HepG2 (cell line): Measurements from ENCODE around the gene CCT7. TPM values are rescaled to one million over a fixed set of nuclear protein-coding genes. Genes with fewer than 3 reads are reported as not detected.

Source experiments
- ATAC-seq: fragments of 200-7000 bp; cut with Tn5 transposase; 3 replicates; pipeline ENCODE4 v1.9.1; 2020; ENCODE audit warnings: mild to moderate bottlenecking, moderate library complexity
- Bru-seq: library from RNA; stranded (reverse); fragments of 400-500 nt; gene quantifications from one replicate; lab custom pipeline; 2021; lab: Mats Ljungman, UMichigan
- BruChase-seq, 2 experiments: library from RNA; stranded (reverse); fragments of 400-500 nt; gene quantifications; one replicate each; lab custom pipeline; 2021; lab: Mats Ljungman, UMichigan
- BruUV-seq: library from RNA; stranded (reverse); fragments of 400-500 nt; replicated peaks from 2 replicates; lab custom pipeline; 2021; lab: Mats Ljungman, UMichigan
- CTCF ChIA-PET: fragments of 300-600 bp; formaldehyde crosslinking; extraction: SDS; loops from one replicate; lab custom pipeline; 2021; ENCODE audit warnings: low total read pairs, inconsistent platforms, low intra/inter-chr PET ratio; lab: Yijun Ruan, JAX
- POLR2A ChIA-PET: fragments of 350-600 bp; sonication (Branson Sonifier 250); formaldehyde crosslinking; loops from one replicate; lab custom pipeline; 2020; ENCODE audit warnings: antibody characterized with exemption, inconsistent platforms; lab: Yijun Ruan, JAX
- DNase-seq: peaks from one replicate; pipeline ENCODE4 v3.0.0-alpha.2; 2015; ENCODE audit warnings: low spot score
- FAIRE-seq: peaks from 3 replicates; lab custom pipeline; 2011; peaks lifted over from hg19 to GRCh38; lab: Jason Lieb, UNC
- H2AFZ ChIP-seq: one replicate; pipeline ENCODE4 v1.6.1; 2011; ENCODE audit warnings: low read length, inconsistent platforms
- H3K27ac ChIP-seq: fragments of 300-600 bp; 3 replicates; pipeline ENCODE4 v1.8.0; 2011; ENCODE audit warnings: mixed run types, mild to moderate bottlenecking, mixed read lengths, low read length, inconsistent platforms; ENCODE audit not compliant: insufficient read depth; ENCODE audit errors: extremely low read length
- H3K27me3 ChIP-seq, 2 experiments: fragments of 200-600 bp in 1 of 2; 2 replicates in 1 of 2; 3 replicates in 1 of 2; pipeline versions ENCODE4 v1.6.0 to v1.8.0; 2011; ENCODE audit warnings: low read length in 2 of 2, mild to moderate bottlenecking in 2 of 2, moderate library complexity in 2 of 2, inconsistent platforms in 1 of 2; ENCODE audit not compliant: insufficient read depth in 2 of 2, control insufficient read depth in 1 of 2
- H3K36me3 ChIP-seq, 2 experiments: fragments of 200-600 bp in 1 of 2; replicated peaks in 1 of 2; 2 replicates in 1 of 2; 3 replicates in 1 of 2; pipeline versions ENCODE4 v1.5.1 to v1.8.0; 2011; ENCODE audit warnings: low read length in 2 of 2, inconsistent platforms in 1 of 2; ENCODE audit not compliant: insufficient read depth in 2 of 2, control insufficient read depth in 1 of 2
- H3K4me1 ChIP-seq: 2 replicates; pipeline ENCODE4 v1.5.1; 2012; ENCODE audit warnings: low read length, inconsistent platforms; ENCODE audit not compliant: insufficient read depth
- H3K4me2 ChIP-seq: 2 replicates; pipeline ENCODE4 v1.6.0; 2011; ENCODE audit warnings: low read depth, low read length, inconsistent platforms
- H3K4me3 ChIP-seq, 3 experiments: fragments of 200-600 bp in 1 of 3; sonication (generic), shearing (Covaris generic) in 1 of 3; replicated peaks in 1 of 3; 2 replicates each; pipeline ENCODE4 v1.5.1; 2011 to 2016; ENCODE audit warnings: low read length in 3 of 3, inconsistent platforms in 2 of 3, low read depth in 2 of 3, mild to moderate bottlenecking in 2 of 3, control low read depth in 1 of 3, mixed read lengths in 1 of 3; ENCODE audit not compliant: insufficient read depth in 1 of 3
- H3K79me2 ChIP-seq: one replicate; pipeline ENCODE4 v1.6.1; 2011; ENCODE audit warnings: low read length, inconsistent platforms; ENCODE audit not compliant: insufficient read depth
- H3K9ac ChIP-seq: 2 replicates; pipeline ENCODE4 v1.6.0; 2011; ENCODE audit warnings: mild to moderate bottlenecking, low read depth, low read length, inconsistent platforms; ENCODE audit not compliant: insufficient read depth
- H3K9me3 ChIP-seq: 2 replicates; pipeline ENCODE4 v1.5.1; 2012; ENCODE audit warnings: mild to moderate bottlenecking, low read length
- H4K20me1 ChIP-seq: 2 replicates; pipeline ENCODE4 v1.6.0; 2011; ENCODE audit warnings: inconsistent platforms, mild to moderate bottlenecking, low read length, moderate library complexity; ENCODE audit not compliant: insufficient read depth
- ARID4A ChIP-seq: sonication (generic); formaldehyde crosslinking; IDR thresholded peaks from 2 replicates; pipeline ENCODE4 v1.5.0; 2020; ENCODE audit warnings: mild to moderate bottlenecking, missing genetic modification reagents, borderline replicate concordance
- ZNF549 ChIP-seq: sonication (generic); formaldehyde crosslinking; IDR thresholded peaks from 2 replicates; pipeline ENCODE4 v1.5.0; 2020; ENCODE audit warnings: missing genetic modification reagents
- WGBS: methylation state at CpG from one replicate; pipeline ENCODE4 v1.1.6; 2017; ENCODE audit warnings: low lambda C conversion rate; 5-methylcytosine and 5-hydroxymethylcytosine counted together
- in situ Hi-C: cut with HindIII; loops from 2 replicates; pipeline ENCODE4 v1.10.0; 2017; ENCODE audit warnings: low pct_unique_long_range_greater_than_20kb; ENCODE audit not compliant: extremely low pct_ligation_motif_present
- intact Hi-C: fragments of 100-400 bp; cut with micrococcal nuclease; formaldehyde crosslinking; loops from one replicate; pipeline ENCODE4 v1.10.0; 2022; ENCODE audit not compliant: unreplicated experiment
- long read RNA-seq, 2 experiments: library from RNA in 1 of 2; library from polyadenylated mRNA in 1 of 2; stranded (forward) in 1 of 2; unstranded in 1 of 2; transcript quantifications; one replicate each; pipeline ENCODE4 v2.0.0, GENCODE V29; 2019 to 2022
- polyA minus RNA-seq, 3 experiments: library from RNA; depleted of rRNA, polyadenylated mRNA; stranded (reverse); fragments of >200 nt; gene quantifications; 2 replicates each; pipeline ENCODE4 v1.2.3, GENCODE V29; 2011; ENCODE audit warnings: low replicate concordance in 1 of 3
- polyA plus RNA-seq, 8 experiments: library from polyadenylated mRNA; depleted of rRNA in 3 of 8; stranded (reverse) in 7 of 8; unstranded in 1 of 8; fragments of >200 nt; fragmentation: Illumina TruSeq in 4 of 8; extraction: Trizol in 4 of 8; gene quantifications; 2 replicates each; pipeline versions ENCODE4 v1.2.1 to v1.2.3, GENCODE V29; 2011 to 2016; ENCODE audit warnings: low read depth in 4 of 8, missing spikeins in 1 of 8, mixed read lengths in 1 of 8; ENCODE audit not compliant: insufficient read depth in 1 of 8
- total RNA-seq, 5 experiments: library from RNA; depleted of rRNA; stranded (reverse); fragments of >200 nt; fragmentation: Illumina TruSeq; extraction: Trizol; gene quantifications; 2 replicates each; pipeline ENCODE4 v1.2.3, GENCODE V29; 2016; ENCODE audit warnings: low read depth in 1 of 5

Gene CCT7
- total RNA-seq (2016; rRNA removed; fragmentation: Illumina TruSeq; extraction: Trizol), result 517 and 689 TPM in 2 replicates
- total RNA-seq (2016; cell fraction: cytosol; rRNA removed; fragmentation: Illumina TruSeq; extraction: Trizol; ENCODE audit: low read depth), result 83.8 and 91.7 TPM in 2 replicates
- total RNA-seq (2016; cell fraction: insoluble cytoplasmic fraction; rRNA removed; fragmentation: Illumina TruSeq; extraction: Trizol), result 525 and 715 TPM in 2 replicates
- 114 and 115 TPM in 2 replicates for total RNA-seq (2016; cell fraction: membrane; rRNA removed; fragmentation: Illumina TruSeq; extraction: Trizol)
- total RNA-seq (2016; cell fraction: nucleus; rRNA removed; fragmentation: Illumina TruSeq; extraction: Trizol), result 196 and 212 TPM in 2 replicates
- 326 and 347 TPM in 2 replicates for polyA plus RNA-seq (2011; rRNA removed)
- polyA plus RNA-seq (2011; cell fraction: cytosol; rRNA removed), result 421 and 439 TPM in 2 replicates
- polyA plus RNA-seq (2011; cell fraction: nucleus; rRNA removed), result 113 and 132 TPM in 2 replicates
- 497 and 591 TPM in 2 replicates for polyA plus RNA-seq (2012)
- polyA plus RNA-seq (2016; cell fraction: cytosol; fragmentation: Illumina TruSeq; extraction: Trizol; ENCODE audit: low read depth), result 60.5 and 62.9 TPM in 2 replicates
- polyA plus RNA-seq (2016; cell fraction: insoluble cytoplasmic fraction; fragmentation: Illumina TruSeq; extraction: Trizol; ENCODE audit: low read depth), result 605 and 611 TPM in 2 replicates
- 71.6 and 78.2 TPM in 2 replicates for polyA plus RNA-seq (2016; cell fraction: membrane; fragmentation: Illumina TruSeq; extraction: Trizol; ENCODE audit: low read depth)
- 207 and 227 TPM in 2 replicates for polyA plus RNA-seq (2016; cell fraction: nucleus; fragmentation: Illumina TruSeq; extraction: Trizol; ENCODE audit: insufficient read depth, low read depth)
- 594 and 852 TPM in 2 replicates for polyA minus RNA-seq (2011; rRNA and poly(A)+ RNA removed; ENCODE audit: low replicate concordance)
- 197 and 217 TPM in 2 replicates for polyA minus RNA-seq (2011; cell fraction: cytosol; rRNA and poly(A)+ RNA removed)
- 138 and 184 TPM in 2 replicates for polyA minus RNA-seq (2011; cell fraction: nucleus; rRNA and poly(A)+ RNA removed)
- percentile 95 among the genes with signal in this experiment for Bru-seq, nascent RNA
- percentile 97 among the genes with signal in this experiment for BruChase-seq, experiment 1, labeled RNA remaining after a 6-hour chase
- percentile 94 among the genes with signal in this experiment for BruChase-seq, experiment 2, labeled RNA remaining after a 2-hour chase
- long read RNA-seq, experiment 1, transcript CCT7-202 (7 exons, 1,234 nt), result minor isoform, 5 of 852 reads
- long read RNA-seq, experiment 1, transcript CCT7-201 (12 exons, 1,916 nt), result major isoform, 738 of 852 reads
- long read RNA-seq, experiment 1, partial matches to known transcripts, result 84 of 852 reads
- long read RNA-seq, experiment 1, other reads (novel, unspliced or antisense), result 24 of 852 reads
- long read RNA-seq, experiment 2, transcript CCT7-201 (12 exons, 1,916 nt), result major isoform, 716 of 1,173 reads
- long read RNA-seq, experiment 2, partial matches to known transcripts, result 338 of 1,173 reads
- long read RNA-seq, experiment 2, other reads (novel, unspliced or antisense), result 111 of 1,173 reads

- Histone ChIP-seq H3K4me1 (peaks cover 48% of the 10 kb centered on the region), H4K20me1 (peaks cover 45% of the 10 kb centered on the region), H3K79me2 (peaks cover 54% of the 10 kb centered on the region), H3K9me3 (no peaks in the 10 kb centered on the region), H3K36me3 (peaks cover 6 to 22% of the 10 kb centered on the region in 2 experiments), H3K27me3 (peaks cover 0 to 6% of the 10 kb centered on the region in 2 experiments; a peak in 1 of 5 replicates), H3K4me2 (peak within 1 kb of the TSS; percentile 99), H3K9ac (peak within 1 kb of the TSS; percentile 95), H3K4me3 (peak within 1 kb of the TSS; percentile 84 to 97 (median 89)), H3K27ac (peak within 1 kb of the TSS; percentile 78), H2AFZ (peak within 1 kb of the TSS; percentile 66)
- ChIA-PET POLR2A (interaction anchor here (0.8 to 7.2 kb wide), 25 partner anchors 10 to 886 kb away, joined by 3 to 125 read pairs (median 8); partner anchors contain the start of genes ALMS1, FBXO41, RAB11FIP5 and SMYD5), CTCF (no interaction called here)
- in situ Hi-C loops, result no loop called here
- TSS peak; percentile 75 for BruUV-seq
- FAIRE-seq (peak; percentile 21), DNase-seq (peak; percentile 94), ATAC-seq (peak; percentile 84)
- intact Hi-C loops, result loop anchor here (1.0 to 5.0 kb wide), 3 partner anchors 20 to 48 kb away; partner anchors contain the start of genes FBXO41 and SMYD5
- WGBS, result under 1% methylated on average over 50 of the region's 69 CpGs
- no peak; the same call in 1 of the 2 replicates for TF ChIP-seq ZNF549 (CRISPR knock-in tag)
- TF ChIP-seq ARID4A, result peak; percentile 74
Measured at GRCh38 chr2:73233932-73234832, at the start of gene CCT7. TSS of gene CCT7 (plus strand) at chr2:73234308. CDS start at chr2:73234379, 71 bp downstream.
